Hematopoietic multipotent progenitor cell treated with erythropoietin and hydrocortisone succinate and interleukin-3 and kit ligand, for 6 days (in vitro differentiated cells): ENCODE measurements around the gene LILRB4.
A peak's percentile ranks its signal among the peaks of the same experiment; 100 is the strongest.
"Not testable (repeated sequence)": the region's sequence is repeated elsewhere in the genome, so short reads cannot be mapped to it uniquely, and the experiment has no call there.

Experiments
- DNase-seq: peaks from one replicate; pipeline ENCODE4 v3.0.0-alpha.2; 2015

LILRB4 gene

GRCh38 chr19:54653181-54653809, 9.5 kb upstream of the LILRB4 start:
- peak; percentile 57 for DNase-seq

- no peak for DNase-seq
Observed at GRCh38 chr19:54654447-54655321, 8.1 kb upstream of the LILRB4 start.

GRCh38 chr19:54659300-54659699, 3.5 kb upstream of the LILRB4 start:
- DNase-seq: no peak

DNA sequence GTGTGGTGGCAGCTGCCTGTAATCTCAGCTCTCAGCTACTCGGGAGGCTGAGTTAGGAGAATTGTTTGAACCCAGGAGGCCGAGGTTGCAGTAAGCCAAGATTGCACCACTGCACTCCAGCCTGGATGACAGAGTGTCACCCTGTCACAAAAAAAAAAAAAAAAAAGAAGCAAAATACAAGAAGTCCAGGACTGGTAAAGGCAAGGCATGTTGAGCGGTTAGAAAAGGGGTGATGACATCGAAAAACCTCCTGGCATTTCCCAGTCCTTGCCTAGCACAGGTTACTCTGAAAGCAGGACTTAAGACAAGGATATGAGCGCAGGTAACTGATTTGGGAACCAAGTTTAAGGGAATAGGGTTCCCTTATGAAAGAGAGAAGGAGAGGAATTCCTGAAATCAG, 2.5 kb upstream of the LILRB4 start:
- no peak for DNase-seq

DNA sequence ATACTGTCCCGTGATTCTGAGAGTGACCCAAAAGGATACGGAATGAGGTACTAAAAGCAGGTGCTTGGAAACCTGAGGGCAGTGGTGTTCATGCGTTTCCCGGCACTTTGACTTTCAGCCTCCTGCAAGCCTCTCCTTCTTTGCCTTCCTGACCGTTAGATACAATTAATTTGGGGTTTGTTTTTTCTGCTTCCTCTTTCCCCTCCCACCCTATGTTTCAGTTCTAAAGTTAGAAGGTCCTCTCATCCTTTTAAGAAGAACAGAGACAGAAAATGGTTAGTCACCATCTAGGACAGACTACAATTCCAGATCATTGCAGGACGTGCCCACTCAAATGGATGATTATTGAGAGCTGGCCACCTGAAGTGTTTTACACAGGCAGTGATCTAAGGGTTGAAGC, 1.8 kb upstream of the LILRB4 start:
- DNase-seq: no peak

GRCh38 chr19:54661846-54662481, 821 bp upstream of the LILRB4 start:
- DNase-seq: no peak

- no peak for DNase-seq
Observed at GRCh38 chr19:54665530-54665929, 2.7 kb downstream of the LILRB4 start.

DNA sequence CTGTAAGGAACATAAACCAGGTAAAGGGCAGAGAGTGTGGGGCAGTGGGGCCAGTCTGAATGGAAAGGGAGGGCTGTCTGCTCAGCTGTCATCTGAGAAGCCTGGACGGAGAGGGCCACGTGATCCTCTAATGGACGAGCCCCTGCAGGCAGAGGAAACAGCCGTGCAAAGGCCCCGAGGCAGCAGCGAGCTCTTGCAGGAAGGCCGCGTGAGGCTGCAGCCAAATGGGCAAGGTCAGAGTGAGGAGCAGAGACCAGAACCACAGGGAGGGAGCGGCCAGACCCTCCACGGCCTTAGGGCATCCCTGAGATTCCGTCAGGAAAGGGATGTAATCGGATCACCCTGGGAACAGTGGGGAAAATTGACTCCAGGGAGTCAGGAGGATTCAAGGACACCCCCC, 4.4 kb downstream of the LILRB4 start:
- no peak for DNase-seq

- no peak for DNase-seq
Observed at GRCh38 chr19:54668353-54668752, 5.6 kb downstream of the LILRB4 start.

DNA sequence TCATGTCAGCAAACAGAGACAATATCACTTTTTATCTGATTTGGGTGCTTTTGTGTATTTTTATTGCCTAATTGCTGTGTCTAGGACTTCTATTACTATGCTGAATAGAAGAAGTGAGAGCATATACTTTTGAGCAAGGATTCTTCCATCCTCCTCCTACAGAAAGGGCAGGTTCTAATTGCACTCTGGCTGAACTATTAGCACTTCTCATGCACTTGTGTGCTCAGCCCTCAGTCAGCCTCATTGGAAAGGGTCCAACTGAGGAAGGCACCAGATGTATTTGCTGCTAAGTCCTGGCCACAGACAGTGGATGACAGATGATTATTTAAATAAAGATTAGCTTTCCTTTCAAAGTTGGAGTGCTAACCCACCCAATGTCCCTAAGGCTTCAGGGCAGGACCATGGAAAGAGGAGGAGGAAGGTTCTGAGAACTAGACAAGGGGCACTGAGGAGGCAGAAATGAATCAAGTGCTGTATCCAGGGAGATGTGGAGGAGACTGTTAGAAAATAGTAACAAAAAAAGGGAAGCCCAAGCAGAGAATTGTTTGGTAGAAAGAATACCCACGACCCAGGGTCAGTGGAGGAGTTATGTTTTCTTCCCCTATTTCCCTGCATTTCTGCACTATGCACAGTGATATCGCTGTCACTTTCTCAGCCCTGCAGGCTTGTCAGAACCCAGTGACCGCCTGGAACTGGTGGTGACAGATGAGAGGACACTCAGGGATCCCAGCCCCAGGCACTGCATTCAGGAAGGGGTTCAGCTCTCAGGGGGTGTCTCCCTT, 8.0 kb downstream of the LILRB4 start:
- no peak for DNase-seq

- no peak for DNase-seq
Observed at GRCh38 chr19:54673222-54673621, 10.4 kb downstream of the LILRB4 start.

DNA sequence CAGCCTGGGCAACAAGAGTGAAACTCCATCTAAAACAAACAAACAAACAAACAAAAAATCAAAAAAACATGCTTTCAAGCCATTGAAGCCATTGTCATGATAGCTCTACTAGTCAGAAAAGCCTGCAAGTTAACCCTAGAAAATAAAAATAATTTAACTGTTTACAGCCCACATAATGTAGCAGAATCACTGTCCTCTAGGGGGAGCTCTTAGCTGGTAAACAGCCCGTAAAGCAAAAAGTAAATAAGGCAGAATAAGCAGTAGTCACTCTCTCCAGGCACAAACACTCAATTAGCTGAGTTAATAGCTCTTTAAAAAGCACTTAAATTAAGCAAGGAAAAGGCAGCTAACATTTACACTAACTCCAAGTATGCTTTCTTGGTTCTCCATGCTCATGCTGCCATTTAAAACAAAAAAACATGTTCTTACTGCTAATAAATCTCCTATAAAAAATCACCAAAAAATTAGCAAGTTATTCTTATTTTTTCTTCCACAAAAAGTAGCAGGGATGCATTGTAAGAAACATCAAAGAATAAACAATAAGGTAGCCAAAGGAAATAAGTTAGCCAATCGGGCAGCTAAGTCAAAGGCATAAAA, 11.3 kb downstream of the LILRB4 start:
- peak; percentile 86 for DNase-seq

GRCh38 chr19:54676210-54676834, 13.5 kb downstream of the LILRB4 start:
- peak; percentile 72 for DNase-seq

GRCh38 chr19:54677217-54677616, 14.4 kb downstream of the LILRB4 start:
- DNase-seq: no peak

DNA sequence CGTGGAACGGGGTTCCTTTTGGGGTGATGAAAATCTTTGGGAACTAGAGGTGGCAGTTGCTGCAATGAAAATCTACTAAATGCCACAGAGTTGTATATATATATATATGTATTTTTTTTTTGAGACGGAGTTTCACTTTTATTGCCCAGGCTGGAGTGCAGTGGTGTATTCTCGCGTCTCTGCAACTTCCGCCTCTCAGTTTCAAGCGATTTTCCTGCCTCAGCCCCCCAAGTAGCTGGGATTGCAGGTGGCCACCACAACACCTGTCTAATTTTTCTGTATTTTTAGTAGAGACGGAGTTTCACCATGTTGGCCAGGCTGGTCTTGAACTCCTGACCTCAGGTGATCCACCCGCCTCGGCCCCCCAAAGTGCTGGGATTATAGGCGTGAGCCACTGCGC, 18.8 kb downstream of the LILRB4 start:
- not testable (repeated sequence) for DNase-seq

- DNase-seq: no peak
Observed at GRCh38 chr19:54682306-54682856, 19.6 kb downstream of the LILRB4 start.

GRCh38 chr19:54684527-54684926, 21.7 kb downstream of the LILRB4 start:
- peak; percentile 85 for DNase-seq

DNA sequence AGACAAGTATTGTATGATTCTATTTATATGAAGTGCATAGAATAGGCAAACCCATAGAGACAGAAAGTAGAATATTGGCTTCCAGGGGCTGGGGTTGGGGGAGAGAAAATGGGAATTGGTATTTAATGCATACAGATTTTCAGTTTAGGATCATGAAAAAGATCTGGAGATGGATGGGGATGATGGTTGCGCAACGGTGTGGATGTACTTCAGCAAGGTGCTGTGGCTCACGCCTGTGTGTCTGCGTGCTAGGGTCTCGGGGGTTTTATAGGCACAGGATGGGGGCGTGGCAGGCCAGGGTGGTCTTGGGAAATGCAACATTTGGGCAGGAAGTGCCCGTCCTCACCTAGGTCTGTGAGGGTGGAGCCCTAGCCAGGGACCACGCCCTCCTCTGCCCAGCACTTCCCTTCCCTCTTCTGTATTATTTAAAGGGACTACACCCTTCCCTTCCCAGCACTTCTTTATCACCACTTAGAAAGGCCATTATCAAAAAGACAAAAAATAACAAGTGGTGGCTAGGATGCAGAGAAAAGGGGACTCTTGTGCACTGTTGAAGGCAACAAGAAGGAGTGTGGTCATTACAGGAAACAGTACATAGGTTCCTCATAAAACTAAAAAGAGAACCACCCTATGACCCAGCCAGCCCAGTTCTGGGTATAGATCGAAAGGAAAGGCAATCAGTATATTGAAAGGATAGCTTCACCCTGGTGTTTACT, 29.0 kb downstream of the LILRB4 start:
- DNase-seq: no peak

DNA sequence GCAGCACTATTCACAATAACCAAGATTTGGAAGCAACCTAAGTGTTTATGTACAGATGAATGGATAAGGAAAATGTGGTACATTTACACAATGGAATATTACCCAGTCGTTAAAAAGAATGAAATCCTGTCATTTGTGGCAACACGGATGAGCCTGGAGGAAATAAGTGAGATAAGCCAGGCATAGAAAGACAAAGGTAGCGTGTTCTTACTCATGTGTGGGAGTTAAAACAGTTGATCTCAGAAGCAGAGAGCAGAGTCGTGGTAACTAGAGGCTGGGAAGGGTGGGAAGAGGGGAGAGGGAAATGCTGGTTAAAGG, 29.5 kb downstream of the LILRB4 start:
- no peak for DNase-seq

DNA sequence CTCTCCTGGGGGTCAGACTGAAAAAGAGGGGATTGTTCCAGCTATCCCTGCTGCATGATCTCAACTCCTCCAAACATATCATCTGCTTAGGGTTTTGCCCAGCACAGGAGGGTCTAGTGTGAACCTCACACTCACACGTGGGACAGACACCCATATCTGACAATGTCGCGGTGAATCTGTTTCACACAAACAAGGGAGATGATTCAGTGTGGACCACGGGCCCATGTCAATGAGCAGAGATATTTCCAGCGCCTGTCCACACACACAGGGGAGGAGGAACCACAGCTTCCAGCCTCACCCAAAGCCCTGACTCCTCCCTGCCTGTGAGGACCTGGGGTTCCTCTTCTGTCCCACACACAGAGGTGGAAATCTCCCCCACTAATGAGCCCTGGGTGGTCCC, 31.9 kb downstream of the LILRB4 start:
- DNase-seq: no peak

DNA sequence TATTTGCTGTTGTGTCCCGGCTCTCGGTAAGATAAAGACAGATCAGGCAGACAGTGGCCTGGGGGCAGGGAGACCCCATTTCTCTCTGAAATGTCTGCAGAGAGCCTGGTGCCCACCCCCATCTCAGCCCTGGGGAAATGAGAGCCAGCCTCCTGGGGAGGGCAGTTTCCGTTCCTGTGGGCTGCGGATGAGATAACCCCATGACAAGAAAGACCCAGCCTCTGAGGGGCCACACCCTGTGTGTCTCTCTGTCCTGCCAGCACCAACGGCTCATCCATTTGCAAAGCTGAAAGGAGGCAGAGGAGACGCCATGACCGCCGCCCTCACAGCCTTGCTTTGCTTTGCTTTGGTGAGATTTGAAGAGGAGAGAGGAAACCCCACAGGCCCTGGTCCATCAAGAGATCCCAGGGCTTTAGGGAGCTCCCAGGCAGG, 33.3 kb downstream of the LILRB4 start:
- peak; percentile 63 for DNase-seq
